ENCODE measurements around the gene PCDH9. TPM values are rescaled to one million over a fixed set of nuclear protein-coding genes. Genes with fewer than 3 reads are reported as not detected.

PCDH9 gene
- total RNA-seq, 1 experiment from 2014 or later: 5.8 TPM

DNA sequence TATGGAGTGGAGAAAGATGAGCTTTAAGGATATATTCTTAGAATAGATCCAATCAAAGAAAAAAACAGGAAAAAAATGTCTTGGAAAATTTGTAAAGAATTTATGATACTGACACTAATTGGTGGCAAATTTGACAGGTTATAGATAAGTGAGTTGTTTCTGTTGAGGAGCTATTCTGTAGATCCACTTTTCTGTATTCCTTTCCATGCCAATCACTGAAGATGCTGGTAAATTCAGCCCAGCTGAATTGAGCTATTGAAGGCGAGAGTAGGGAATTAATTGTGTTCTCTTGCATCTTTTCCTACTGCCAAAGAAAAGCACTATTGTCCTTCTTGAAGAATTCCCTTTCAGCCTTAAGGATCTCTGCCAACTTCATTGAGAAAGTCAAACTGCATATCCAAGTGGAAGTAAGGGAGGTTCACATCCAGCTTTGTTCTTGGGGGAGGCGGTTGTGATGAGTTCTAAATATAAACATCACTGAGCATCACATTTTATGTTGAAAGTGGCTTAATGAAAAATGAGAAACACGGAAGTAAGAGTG is 113.1 kb downstream of the PCDH9 start:
- DNase-seq (ENCODE audit: low spot score): no peak
- H3K9me3 ChIP-seq (ENCODE audit: low read depth, low read length, poor library complexity, severe bottlenecking): no peaks in the 10 kb centered on the region
- intact Hi-C loops (cut with micrococcal nuclease; ENCODE audit: unreplicated experiment): no loop called here
- H3K27me3 ChIP-seq (replicated peaks; ENCODE audit: insufficient read depth, low read depth, low read length, poor library complexity): no peaks in the 10 kb centered on the region
- BruUV-seq (replicated peaks): no TSS peak
- TF ChIP-seq, protein P1, sequence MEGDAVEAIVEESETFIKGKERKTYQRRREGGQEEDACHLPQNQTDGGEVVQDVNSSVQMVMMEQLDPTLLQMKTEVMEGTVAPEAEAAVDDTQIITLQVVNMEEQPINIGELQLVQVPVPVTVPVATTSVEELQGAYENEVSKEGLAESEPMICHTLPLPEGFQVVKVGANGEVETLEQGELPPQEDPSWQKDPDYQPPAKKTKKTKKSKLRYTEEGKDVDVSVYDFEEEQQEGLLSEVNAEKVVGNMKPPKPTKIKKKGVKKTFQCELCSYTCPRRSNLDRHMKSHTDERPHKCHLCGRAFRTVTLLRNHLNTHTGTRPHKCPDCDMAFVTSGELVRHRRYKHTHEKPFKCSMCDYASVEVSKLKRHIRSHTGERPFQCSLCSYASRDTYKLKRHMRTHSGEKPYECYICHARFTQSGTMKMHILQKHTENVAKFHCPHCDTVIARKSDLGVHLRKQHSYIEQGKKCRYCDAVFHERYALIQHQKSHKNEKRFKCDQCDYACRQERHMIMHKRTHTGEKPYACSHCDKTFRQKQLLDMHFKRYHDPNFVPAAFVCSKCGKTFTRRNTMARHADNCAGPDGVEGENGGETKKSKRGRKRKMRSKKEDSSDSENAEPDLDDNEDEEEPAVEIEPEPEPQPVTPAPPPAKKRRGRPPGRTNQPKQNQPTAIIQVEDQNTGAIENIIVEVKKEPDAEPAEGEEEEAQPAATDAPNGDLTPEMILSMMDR (conservative IDR thresholded peaks at IDR 0.05; ENCODE audit: low read depth, low read length): no peak
- no peak for TF ChIP-seq EZH2 (IDR thresholded peaks at IDR 0.05; ENCODE audit: borderline replicate concordance, low read depth, low read length, poor library complexity, severe bottlenecking)
- ChIA-PET POLR2A (ENCODE audit: low non-redundant PET) (no interaction called here), CTCF (no interaction called here)
- H3K4me1 ChIP-seq (ENCODE audit: insufficient read depth, low read length, poor library complexity, severe bottlenecking): no peaks in the 10 kb centered on the region
- H3K27ac ChIP-seq (ENCODE audit: low read depth, low read length, poor library complexity, severe bottlenecking): no peak overlapping the region
- no peak overlapping the region for H3K4me3 ChIP-seq (ENCODE audit: low read depth, low read length, poor library complexity, severe bottlenecking)
- H3K36me3 ChIP-seq (ENCODE audit: insufficient read depth, low read length, poor library complexity, severe bottlenecking): no peaks in the 10 kb centered on the region

DNA sequence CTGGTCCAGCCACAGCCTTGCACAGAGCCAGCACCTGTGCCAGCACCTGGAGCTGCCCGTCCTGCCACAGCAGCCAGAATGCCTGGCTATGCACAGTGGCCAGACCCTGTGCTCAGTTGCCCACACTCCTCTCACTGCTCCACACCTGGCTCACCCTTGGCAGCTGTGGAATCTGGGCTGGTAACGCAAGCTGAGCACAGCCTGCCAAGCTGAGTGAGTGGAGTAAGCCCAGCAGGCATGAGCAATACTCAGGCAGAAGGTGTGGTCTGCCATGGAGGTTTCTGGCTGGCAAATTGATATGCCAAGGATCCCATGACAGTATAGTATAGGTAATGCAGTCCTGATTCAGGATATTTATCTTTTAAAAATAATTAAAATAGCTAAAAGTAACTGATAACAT is 122.2 kb downstream of the PCDH9 start:
- H3K27me3 ChIP-seq (replicated peaks; ENCODE audit: insufficient read depth, low read depth, low read length, poor library complexity): no peaks in the 10 kb centered on the region
- intact Hi-C loops (cut with micrococcal nuclease; ENCODE audit: unreplicated experiment): no loop called here
- H3K36me3 ChIP-seq (ENCODE audit: insufficient read depth, low read length, poor library complexity, severe bottlenecking): no peaks in the 10 kb centered on the region
- H3K4me3 ChIP-seq (ENCODE audit: low read depth, low read length, poor library complexity, severe bottlenecking): no peak overlapping the region
- no TSS peak for BruUV-seq (replicated peaks)
- DNase-seq (ENCODE audit: low spot score): no peak
- TF ChIP-seq EZH2 (IDR thresholded peaks at IDR 0.05; ENCODE audit: borderline replicate concordance, low read depth, low read length, poor library complexity, severe bottlenecking): no peak
- TF ChIP-seq, protein P1 (conservative IDR thresholded peaks at IDR 0.05; ENCODE audit: low read depth, low read length): no peak
- CTCF ChIA-PET: no interaction called here
- H3K4me1 ChIP-seq (ENCODE audit: insufficient read depth, low read length, poor library complexity, severe bottlenecking): no peaks in the 10 kb centered on the region
- H3K9me3 ChIP-seq (ENCODE audit: low read depth, low read length, poor library complexity, severe bottlenecking): no peaks in the 10 kb centered on the region
- POLR2A ChIA-PET (ENCODE audit: low non-redundant PET): no interaction called here
- no peak overlapping the region for H3K27ac ChIP-seq (ENCODE audit: low read depth, low read length, poor library complexity, severe bottlenecking)

DNA sequence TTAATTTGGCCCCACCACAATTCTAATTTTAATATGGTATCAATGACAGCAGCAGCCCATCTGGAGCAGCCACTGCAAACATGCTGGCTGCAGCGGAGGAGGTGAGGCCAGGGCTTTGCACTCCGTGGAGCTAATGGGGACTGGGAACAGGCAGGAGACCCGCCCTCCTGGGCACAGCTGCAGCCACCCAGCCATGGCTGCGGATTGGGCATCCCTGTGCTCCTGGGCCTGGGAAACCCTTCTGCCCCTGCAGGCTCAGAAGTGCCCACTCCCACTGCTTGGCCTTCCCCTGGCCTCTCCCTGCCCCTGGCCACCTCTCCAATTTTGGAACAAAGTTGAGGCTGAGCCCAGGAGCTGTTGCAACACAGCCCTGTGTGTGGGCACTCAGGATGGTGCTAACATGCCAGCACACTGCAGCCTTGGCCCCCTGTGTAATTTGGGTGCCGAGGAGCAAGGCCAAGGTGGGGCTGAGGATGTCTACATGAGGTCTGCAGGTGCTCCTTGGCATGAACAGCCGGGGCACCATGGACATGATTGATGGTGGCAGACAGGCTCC is 123.6 kb downstream of the PCDH9 start:
- no peak for TF ChIP-seq EZH2 (IDR thresholded peaks at IDR 0.05; ENCODE audit: borderline replicate concordance, low read depth, low read length, poor library complexity, severe bottlenecking)
- TF ChIP-seq, protein P1 (conservative IDR thresholded peaks at IDR 0.05; ENCODE audit: low read depth, low read length): no peak
- H3K4me3 ChIP-seq (ENCODE audit: low read depth, low read length, poor library complexity, severe bottlenecking): no peak overlapping the region
- CTCF ChIA-PET: no interaction called here
- POLR2A ChIA-PET (ENCODE audit: low non-redundant PET): no interaction called here
- no peaks in the 10 kb centered on the region for H3K27me3 ChIP-seq (replicated peaks; ENCODE audit: insufficient read depth, low read depth, low read length, poor library complexity)
- H3K36me3 ChIP-seq (ENCODE audit: insufficient read depth, low read length, poor library complexity, severe bottlenecking): no peaks in the 10 kb centered on the region
- no TSS peak for BruUV-seq (replicated peaks)
- no peak for DNase-seq (ENCODE audit: low spot score)
- no peaks in the 10 kb centered on the region for H3K4me1 ChIP-seq (ENCODE audit: insufficient read depth, low read length, poor library complexity, severe bottlenecking)
- H3K27ac ChIP-seq (ENCODE audit: low read depth, low read length, poor library complexity, severe bottlenecking): no peak overlapping the region
- intact Hi-C loops (cut with micrococcal nuclease; ENCODE audit: unreplicated experiment): no loop called here
- H3K9me3 ChIP-seq (ENCODE audit: low read depth, low read length, poor library complexity, severe bottlenecking): no peaks in the 10 kb centered on the region

Data from A673 (cell line).